Skeletal muscle satellite cell (primary cell): ENCODE results near the gene GNG2.

Source experiments
- H3K27me3 ChIP-seq: 2 replicates; pipeline ENCODE4 v1.7.0; 2013; ENCODE audit warnings: low read length; ENCODE audit not compliant: control insufficient read depth, insufficient read depth
- H3K36me3 ChIP-seq: 2 replicates; pipeline ENCODE4 v1.7.0; 2013; ENCODE audit warnings: mild to moderate bottlenecking, control low read depth, low read length; ENCODE audit not compliant: insufficient read depth
- H3K4me1 ChIP-seq: 2 replicates; pipeline ENCODE4 v1.7.0; 2013; ENCODE audit warnings: low read length; ENCODE audit not compliant: control insufficient read depth, insufficient read depth
- H3K4me2 ChIP-seq: 2 replicates; pipeline ENCODE4 v1.7.0; 2013; ENCODE audit warnings: mild to moderate bottlenecking, low read length
- H3K4me3 ChIP-seq: 2 replicates; pipeline ENCODE4 v1.7.0; 2013; ENCODE audit warnings: low read length
- H3K9ac ChIP-seq: 2 replicates; pipeline ENCODE4 v1.7.0; 2013; ENCODE audit warnings: mild to moderate bottlenecking, low read depth, low read length, moderate library complexity
- H3K9me3 ChIP-seq: replicated peaks from 2 replicates; pipeline ENCODE4 v1.7.0; 2013; ENCODE audit warnings: mild to moderate bottlenecking, control low read depth, low read length

The GNG2 gene

DNA sequence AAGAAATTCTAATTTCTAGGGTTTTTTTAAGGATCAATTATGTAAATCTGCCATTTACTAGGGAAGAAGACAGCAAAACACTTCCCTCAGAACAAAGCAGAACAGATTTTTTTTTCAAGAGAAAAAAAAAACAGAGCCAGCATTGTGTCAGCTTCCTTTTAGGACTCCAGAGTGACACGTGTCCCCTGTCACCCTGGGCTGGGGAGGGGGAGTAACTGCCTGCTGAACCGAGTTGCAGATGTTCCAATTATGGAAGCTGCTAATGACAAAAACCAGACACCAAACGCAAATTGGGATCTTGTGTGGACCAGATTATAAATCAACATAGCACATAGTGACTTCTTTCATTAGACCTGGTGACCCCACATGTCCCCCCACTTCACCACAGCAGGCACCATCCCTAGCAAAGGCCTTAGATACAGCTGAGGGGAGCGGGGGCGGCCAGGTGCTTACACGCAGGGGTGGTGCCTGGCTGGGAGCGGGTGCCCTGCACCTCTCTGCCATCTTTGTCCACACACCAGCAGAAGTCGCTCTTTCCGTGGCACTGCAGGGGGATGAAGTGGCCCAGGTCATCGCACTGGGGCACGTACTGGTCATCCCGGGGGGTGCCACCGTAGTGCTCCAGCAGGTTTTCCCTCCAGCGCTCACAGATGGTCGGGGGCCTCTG, 154.3 kb downstream of the GNG2 start:
- Histone ChIP-seq H3K4me2 (no peak overlapping the region), H3K36me3 (peaks cover 77% of the 10 kb centered on the region), H3K27me3 (no peaks in the 10 kb centered on the region), H3K4me3 (no peak overlapping the region), H3K9ac (no peak overlapping the region), H3K4me1 (peaks cover 11% of the 10 kb centered on the region), H3K9me3 (no peaks in the 10 kb centered on the region)

DNA sequence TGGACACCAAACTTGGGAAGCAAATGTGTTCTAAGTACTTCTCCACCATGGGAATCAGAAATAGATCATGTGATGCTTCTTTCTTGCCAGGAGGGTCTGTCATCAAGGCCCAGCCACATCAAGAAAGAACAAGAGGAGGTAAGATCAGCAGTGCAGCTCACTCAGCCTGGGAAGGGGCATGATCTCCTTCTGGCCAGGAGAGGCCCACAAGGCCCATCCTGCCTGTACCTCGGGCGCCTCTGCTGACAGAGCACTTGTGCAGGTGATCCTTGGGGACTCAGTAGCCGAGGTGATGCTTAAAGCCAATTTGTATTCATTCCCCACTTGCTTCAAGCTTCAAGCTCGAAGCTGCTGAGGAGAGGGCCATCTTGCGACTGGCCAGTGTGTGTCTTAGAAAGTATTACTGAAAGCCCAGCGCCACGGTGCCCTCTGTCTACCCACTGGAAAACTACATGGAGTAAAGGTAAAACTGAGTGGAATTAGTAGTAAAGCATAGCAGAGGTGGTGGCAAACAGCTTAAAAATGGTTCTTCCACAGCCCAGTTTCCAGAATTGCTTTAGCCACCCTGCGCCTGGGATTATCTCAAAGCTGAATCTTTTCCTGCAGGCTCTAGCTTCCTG, 155.1 kb downstream of the GNG2 start:
- no peaks in the 10 kb centered on the region for H3K27me3 ChIP-seq
- no peaks in the 10 kb centered on the region for H3K9me3 ChIP-seq
- H3K36me3 ChIP-seq = peaks cover 76% of the 10 kb centered on the region
- no peak overlapping the region for H3K4me2 ChIP-seq
- H3K4me1 ChIP-seq = peaks cover 11% of the 10 kb centered on the region
- H3K9ac ChIP-seq = no peak overlapping the region
- no peak overlapping the region for H3K4me3 ChIP-seq

DNA sequence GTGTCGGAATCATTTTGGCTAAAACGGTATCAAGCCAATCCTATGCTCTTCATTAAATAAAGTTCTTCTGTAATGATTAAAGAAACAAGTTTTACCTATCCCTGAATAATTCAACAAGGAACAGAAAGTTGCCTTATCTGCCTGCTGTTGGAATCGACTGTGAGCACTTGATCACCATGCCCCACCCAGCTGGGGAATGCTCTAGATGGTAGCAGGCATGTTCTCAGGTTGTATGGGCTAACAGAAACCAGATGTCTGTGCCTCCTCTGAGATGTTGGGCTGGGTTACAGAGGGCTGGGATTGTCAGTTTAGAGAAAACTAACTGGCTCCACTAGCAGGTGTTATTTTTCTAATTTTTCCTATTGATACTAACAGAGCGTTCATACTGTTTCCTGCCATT, 157.8 kb downstream of the GNG2 start:
- Histone ChIP-seq H3K4me3 (no peak overlapping the region), H3K27me3 (no peaks in the 10 kb centered on the region), H3K9me3 (no peaks in the 10 kb centered on the region), H3K36me3 (peaks cover 65% of the 10 kb centered on the region), H3K9ac (no peak overlapping the region), H3K4me1 (peaks cover 9% of the 10 kb centered on the region), H3K4me2 (no peak overlapping the region)

DNA sequence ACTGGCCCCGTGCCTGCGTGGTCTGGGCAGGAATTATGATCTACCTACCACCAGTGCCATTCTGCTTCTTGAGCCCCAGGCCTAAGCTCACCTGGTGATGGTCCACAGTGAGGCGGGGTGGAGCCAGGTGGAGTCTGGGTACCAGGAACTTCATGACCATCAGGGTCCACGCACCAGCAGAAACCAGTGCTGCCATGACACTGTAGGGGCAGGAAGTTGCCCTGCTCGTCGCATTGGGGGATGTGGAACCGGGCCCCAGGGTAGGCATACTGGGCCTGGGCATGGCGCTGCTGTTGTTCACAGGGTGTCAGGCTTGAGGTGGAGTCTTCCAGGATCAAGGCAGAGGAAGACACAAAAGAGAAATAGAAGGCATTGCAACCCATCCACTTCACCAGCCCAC, 158.6 kb downstream of the GNG2 start:
- H3K4me3 ChIP-seq = no peak overlapping the region
- no peak overlapping the region for H3K4me2 ChIP-seq
- no peak overlapping the region for H3K9ac ChIP-seq
- no peaks in the 10 kb centered on the region for H3K9me3 ChIP-seq
- no peaks in the 10 kb centered on the region for H3K27me3 ChIP-seq
- peaks cover 59% of the 10 kb centered on the region for H3K36me3 ChIP-seq
- peaks cover 16% of the 10 kb centered on the region for H3K4me1 ChIP-seq
